Neural progenitor cell (in vitro differentiated cells): ENCODE data around the gene MMD2.

Experiments
- EZH2 ChIP-seq: fragments of 200-600 bp; sonication (generic); IDR thresholded peaks from 2 replicates; pipeline ENCODE4 v1.6.1; 2017; ENCODE audit warnings: antibody characterized with exemption, mild to moderate bottlenecking, moderate library complexity
- TF ChIP-seq, protein P1 (sequence below): fragments of 200-600 bp; sonication (generic); IDR thresholded peaks from 2 replicates; pipeline ENCODE4 v1.5.1; 2017; ENCODE audit warnings: antibody characterized with exemption, mild to moderate bottlenecking

DNA sequence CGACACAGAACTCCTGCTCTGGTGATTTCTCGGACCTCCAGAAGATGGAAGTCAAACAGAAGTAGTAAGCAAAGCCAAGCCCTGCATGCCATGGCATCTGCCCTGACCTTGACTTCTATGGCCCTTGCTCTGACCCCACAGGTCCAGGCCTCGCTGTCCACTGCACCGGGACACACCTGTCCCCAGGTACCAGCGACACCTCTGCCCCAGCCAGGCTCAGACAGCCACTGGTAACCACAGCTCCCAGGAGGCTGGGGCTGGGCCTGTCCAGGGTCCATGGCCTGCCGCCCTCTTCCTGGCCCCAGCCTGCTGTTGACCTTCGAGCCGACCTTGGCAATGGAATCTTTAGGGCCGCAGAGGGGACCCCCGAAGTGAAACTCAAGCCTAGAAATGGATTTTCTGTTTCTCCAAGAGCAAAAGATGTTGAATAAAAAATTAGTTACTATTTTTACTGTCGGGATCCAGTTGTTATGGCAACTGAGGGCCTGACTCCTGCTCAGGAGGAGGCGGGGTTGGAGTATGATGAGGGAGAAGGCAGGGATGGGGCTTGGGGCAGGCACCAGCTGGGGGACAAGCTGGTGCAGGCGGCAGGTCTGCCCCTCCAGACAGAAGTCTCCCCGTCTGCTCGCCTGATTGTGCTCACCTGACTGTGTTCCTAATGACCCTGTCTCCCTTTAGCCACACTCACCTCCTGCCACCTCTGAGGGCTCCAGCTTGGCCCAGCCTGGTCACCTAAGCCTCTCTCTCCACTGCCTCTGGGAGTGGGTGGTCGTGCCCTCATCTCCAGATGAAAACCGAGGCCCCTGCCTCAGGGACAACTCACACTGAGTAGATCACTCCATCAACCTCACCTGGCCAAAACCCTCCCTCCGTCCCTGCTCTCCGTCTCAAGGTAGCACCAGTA lies 4.1 kb upstream of the MMD2 start:
- TF ChIP-seq, protein P1, sequence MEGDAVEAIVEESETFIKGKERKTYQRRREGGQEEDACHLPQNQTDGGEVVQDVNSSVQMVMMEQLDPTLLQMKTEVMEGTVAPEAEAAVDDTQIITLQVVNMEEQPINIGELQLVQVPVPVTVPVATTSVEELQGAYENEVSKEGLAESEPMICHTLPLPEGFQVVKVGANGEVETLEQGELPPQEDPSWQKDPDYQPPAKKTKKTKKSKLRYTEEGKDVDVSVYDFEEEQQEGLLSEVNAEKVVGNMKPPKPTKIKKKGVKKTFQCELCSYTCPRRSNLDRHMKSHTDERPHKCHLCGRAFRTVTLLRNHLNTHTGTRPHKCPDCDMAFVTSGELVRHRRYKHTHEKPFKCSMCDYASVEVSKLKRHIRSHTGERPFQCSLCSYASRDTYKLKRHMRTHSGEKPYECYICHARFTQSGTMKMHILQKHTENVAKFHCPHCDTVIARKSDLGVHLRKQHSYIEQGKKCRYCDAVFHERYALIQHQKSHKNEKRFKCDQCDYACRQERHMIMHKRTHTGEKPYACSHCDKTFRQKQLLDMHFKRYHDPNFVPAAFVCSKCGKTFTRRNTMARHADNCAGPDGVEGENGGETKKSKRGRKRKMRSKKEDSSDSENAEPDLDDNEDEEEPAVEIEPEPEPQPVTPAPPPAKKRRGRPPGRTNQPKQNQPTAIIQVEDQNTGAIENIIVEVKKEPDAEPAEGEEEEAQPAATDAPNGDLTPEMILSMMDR, result no peak
- TF ChIP-seq EZH2, result no peak
